Loucy (cell line): Measurements from ENCODE around the gene CRELD1.

Experiments used
- H2AFZ ChIP-seq: fragments of 200-600 bp; sonication (generic); 2 replicates; pipeline ENCODE4 v1.6.0; 2016; ENCODE audit warnings: antibody characterized with exemption, mild to moderate bottlenecking, low read length, moderate library complexity
- H3F3A ChIP-seq: fragments of 200-600 bp; 2 replicates; pipeline ENCODE4 v1.6.0; 2016; ENCODE audit warnings: antibody characterized with exemption, low read depth, mild to moderate bottlenecking
- H3K27me3 ChIP-seq: fragments of 200-600 bp; sonication (generic); 2 replicates; pipeline ENCODE4 v1.6.1; 2014; ENCODE audit warnings: low read length, mild to moderate bottlenecking; ENCODE audit not compliant: insufficient read depth, poor library complexity, severe bottlenecking
- H3K36me3 ChIP-seq: fragments of 200-600 bp; sonication (generic); 2 replicates; pipeline ENCODE4 v1.6.1; 2016; ENCODE audit warnings: low read length; ENCODE audit not compliant: insufficient read depth
- H3K4me1 ChIP-seq: fragments of 200-600 bp; sonication (generic); 2 replicates; pipeline ENCODE4 v1.5.1; 2014; ENCODE audit warnings: low read length, mild to moderate bottlenecking; ENCODE audit not compliant: insufficient read depth, poor library complexity, severe bottlenecking
- H3K4me2 ChIP-seq: fragments of 200-600 bp; sonication (generic); 2 replicates; pipeline ENCODE4 v1.6.0; 2014; ENCODE audit warnings: antibody characterized with exemption, low read length, low read depth, mild to moderate bottlenecking; ENCODE audit not compliant: poor library complexity, severe bottlenecking
- H3K4me3 ChIP-seq: fragments of 200-600 bp; sonication (generic); 2 replicates; pipeline ENCODE4 v1.5.1; 2014; ENCODE audit warnings: low read length, mild to moderate bottlenecking, mixed read lengths; ENCODE audit not compliant: poor library complexity, severe bottlenecking
- H3K79me2 ChIP-seq: fragments of 200-600 bp; sonication (generic); 2 replicates; pipeline ENCODE4 v1.6.1; 2014; ENCODE audit warnings: low read length; ENCODE audit not compliant: insufficient read depth
- H3K9ac ChIP-seq: fragments of 200-600 bp; sonication (generic); 2 replicates; pipeline ENCODE4 v1.6.0; 2014; ENCODE audit warnings: mild to moderate bottlenecking, low read depth, low read length, moderate library complexity; ENCODE audit not compliant: poor library complexity, severe bottlenecking
- H3K9me2 ChIP-seq: fragments of 200-600 bp; sonication (generic); replicated peaks from 2 replicates; pipeline ENCODE4 v1.6.1; 2016; ENCODE audit warnings: low read depth, low read length, mixed read lengths
- H3K9me3 ChIP-seq: fragments of 200-600 bp; sonication (generic); 2 replicates; pipeline ENCODE4 v1.6.1; 2014; ENCODE audit warnings: mild to moderate bottlenecking, antibody characterized with exemption, low read length, low read depth; ENCODE audit not compliant: insufficient read depth
- H4K20me1 ChIP-seq: fragments of 200-600 bp; sonication (generic); 2 replicates; pipeline ENCODE4 v1.6.0; 2014; ENCODE audit warnings: antibody characterized with exemption, low read length, mild to moderate bottlenecking; ENCODE audit not compliant: insufficient read depth, poor library complexity, severe bottlenecking
- CTCF ChIP-seq: fragments of 200-600 bp; sonication (generic); conservative IDR thresholded peaks from 2 replicates; pipeline ENCODE4 v1.5.1; 2014; ENCODE audit warnings: mild to moderate bottlenecking, antibody characterized with exemption, low read length
- EZH2phosphoT487 ChIP-seq: fragments of 200-600 bp; IDR thresholded peaks from 2 replicates; pipeline ENCODE4 v1.6.1; 2018; ENCODE audit warnings: antibody characterized with exemption, mild to moderate bottlenecking, moderate library complexity, borderline replicate concordance

CRELD1 gene

DNA sequence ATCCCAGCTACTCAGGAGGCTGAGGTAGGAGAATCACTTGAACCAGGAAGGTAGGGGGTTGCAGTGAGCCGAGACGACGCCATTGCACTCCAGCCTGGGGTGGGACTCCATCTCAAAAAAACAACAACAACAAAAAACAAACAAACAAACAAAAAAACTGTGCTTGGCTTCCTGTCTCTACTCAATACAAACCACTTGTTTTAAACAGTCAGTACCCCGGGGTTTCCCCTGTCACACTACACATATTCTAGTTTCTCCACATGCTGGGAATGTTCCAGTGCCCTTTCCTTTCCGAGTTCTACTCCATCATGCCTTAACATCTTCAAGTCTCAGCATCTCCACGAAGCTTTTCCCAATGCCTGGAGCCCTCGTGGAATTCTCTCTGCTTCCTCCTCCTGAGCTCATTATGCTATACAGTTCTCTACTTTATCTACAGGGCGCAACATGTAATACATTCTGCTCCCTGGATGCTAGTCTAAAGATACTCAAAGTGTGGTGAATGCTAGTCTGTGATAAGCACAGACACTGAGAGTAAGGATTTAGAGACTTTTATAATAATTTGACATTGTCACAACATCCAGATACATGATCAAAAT lies 45.2 kb downstream of the CRELD1 start:
- Histone ChIP-seq H3K9ac (no peak overlapping the region), H3F3A (no peaks in the 10 kb centered on the region), H3K9me2 (no peaks in the 10 kb centered on the region), H4K20me1 (peaks cover 3% of the 10 kb centered on the region), H2AFZ (no peak overlapping the region), H3K79me2 (peaks cover 3% of the 10 kb centered on the region; the same call in 1 of the 2 replicates), H3K4me3 (no peak overlapping the region), H3K36me3 (peaks cover 21% of the 10 kb centered on the region; the same call in 1 of the 2 replicates), H3K27me3 (no peaks in the 10 kb centered on the region), H3K4me1 (peaks cover 6% of the 10 kb centered on the region), H3K4me2 (no peak overlapping the region), H3K9me3 (no peaks in the 10 kb centered on the region)
- TF ChIP-seq CTCF: no peak
- no peak for TF ChIP-seq EZH2phosphoT487

DNA sequence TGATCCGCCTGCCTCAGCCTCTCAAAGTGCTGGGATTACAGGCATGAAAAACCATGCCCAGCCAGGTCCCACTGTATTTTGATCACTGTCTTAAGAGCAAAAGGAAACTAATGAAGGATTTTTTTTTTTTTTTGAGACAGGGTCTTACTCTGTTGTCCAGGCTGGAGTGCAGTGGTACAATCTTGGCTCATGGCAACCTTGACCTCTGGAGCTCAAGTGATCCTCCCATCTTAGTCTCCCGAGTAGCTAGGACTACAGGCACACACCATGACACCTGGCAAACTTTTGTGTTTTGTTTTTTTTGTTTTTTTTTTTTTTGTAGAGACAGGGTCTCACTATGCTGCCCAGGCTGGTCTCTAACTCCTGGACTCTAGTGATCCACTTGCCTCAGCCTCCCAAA lies 46.6 kb downstream of the CRELD1 start:
- TF ChIP-seq CTCF: no peak
- TF ChIP-seq EZH2phosphoT487: no peak
- Histone ChIP-seq H2AFZ (no peak overlapping the region), H3F3A (no peaks in the 10 kb centered on the region), H3K79me2 (peaks cover 12% of the 10 kb centered on the region), H3K9me3 (no peaks in the 10 kb centered on the region), H3K9me2 (no peaks in the 10 kb centered on the region), H3K36me3 (peaks cover 11% of the 10 kb centered on the region; the same call in 1 of the 2 replicates), H3K4me3 (no peak overlapping the region), H3K9ac (no peak overlapping the region), H3K4me2 (no peak overlapping the region), H4K20me1 (no peaks in the 10 kb centered on the region), H3K4me1 (peaks cover 12% of the 10 kb centered on the region), H3K27me3 (no peaks in the 10 kb centered on the region)

DNA sequence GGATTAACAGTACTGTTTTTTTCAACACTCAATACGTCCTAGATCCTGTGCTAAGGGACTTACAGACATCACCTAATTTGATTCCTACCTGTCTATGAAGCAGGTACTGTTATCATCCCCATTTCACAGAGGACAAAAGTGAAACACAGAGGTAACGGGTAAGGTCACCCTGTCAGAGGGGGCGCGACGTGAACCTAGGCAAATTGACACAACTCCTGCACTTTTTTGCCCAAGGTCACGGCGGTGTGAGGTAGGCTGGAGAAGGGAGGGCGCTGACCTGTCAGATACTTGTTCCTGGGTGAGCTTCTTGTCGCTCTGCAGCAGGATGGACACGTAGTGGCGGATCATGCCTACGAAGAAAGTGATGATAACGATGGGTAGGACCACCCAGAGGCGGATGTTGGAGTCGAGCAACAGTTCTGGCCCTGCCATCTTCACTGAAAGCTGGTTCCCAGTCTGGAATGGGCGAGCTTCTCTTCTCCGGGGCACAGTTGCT lies 52.6 kb downstream of the CRELD1 start:
- Histone ChIP-seq H3K4me1 (peaks cover 22% of the 10 kb centered on the region), H2AFZ (peak overlapping the region; percentile 83), H3K9me3 (no peaks in the 10 kb centered on the region), H3K79me2 (peaks cover 53% of the 10 kb centered on the region), H3K27me3 (no peaks in the 10 kb centered on the region), H4K20me1 (peaks cover 12% of the 10 kb centered on the region), H3K4me3 (peak overlapping the region; percentile 96), H3K36me3 (no peaks in the 10 kb centered on the region), H3F3A (no peaks in the 10 kb centered on the region), H3K9me2 (no peaks in the 10 kb centered on the region), H3K9ac (peak overlapping the region; percentile 90), H3K4me2 (peak overlapping the region; percentile 79)
- TF ChIP-seq CTCF (no peak), EZH2phosphoT487 (no peak)
